Cardiac muscle cell (in vitro differentiated cells and primary cell): Measurements from ENCODE around the gene CASK. TPM values are rescaled to one million over a fixed set of nuclear protein-coding genes. Genes with fewer than 3 reads are reported as not detected.

Experiments
- DNase-seq, 2 donors: peaks; one replicate each; pipeline versions ENCODE4 v3.0.0 to v3.0.0-alpha.2; 2010 to 2017; ENCODE audit warnings: low read depth in 1 of 2, low spot score in 1 of 2
- H3K27ac ChIP-seq: fragments of 200-600 bp; sonication (generic); 2 replicates; pipeline ENCODE4 v1.5.1; 2016
- H3K27me3 ChIP-seq: fragments of 200-600 bp; sonication (generic); 2 replicates; pipeline ENCODE4 v1.6.0; 2016; ENCODE audit warnings: control low read depth
- H3K36me3 ChIP-seq: fragments of 200-600 bp; sonication (generic); 2 replicates; pipeline ENCODE4 v1.5.1; 2016; ENCODE audit warnings: control low read depth
- H3K4me1 ChIP-seq: fragments of 200-600 bp; sonication (generic); 2 replicates; pipeline ENCODE4 v1.8.1; 2017; ENCODE audit warnings: low read depth, mild to moderate bottlenecking, mixed run types
- H3K4me3 ChIP-seq: fragments of 200-600 bp; sonication (generic); 2 replicates; pipeline ENCODE4 v1.5.1; 2016; ENCODE audit warnings: mild to moderate bottlenecking
- H3K9me3 ChIP-seq: fragments of 200-600 bp; sonication (generic); 2 replicates; pipeline ENCODE4 v1.5.1; 2017; ENCODE audit warnings: low read depth, mild to moderate bottlenecking, control low read depth
- CTCF ChIP-seq: IDR thresholded peaks from 2 replicates; pipeline ENCODE4 v1.5.1; 2012; ENCODE audit warnings: low read depth, mild to moderate bottlenecking, low read length
- polyA plus RNA-seq: library from polyadenylated mRNA; unstranded; fragments of >200 nt; fragmentation: Nextera tagmentation; extraction: Ambion mirVana; gene quantifications from 2 replicates; pipeline ENCODE4 v1.2.1, GENCODE V29; 2016
- total RNA-seq: library from RNA; depleted of rRNA; stranded (reverse); fragments of >200 nt; gene quantifications from 2 replicates; pipeline ENCODE4 v1.2.3, GENCODE V29; 2016

The CASK gene
- total and polyA plus RNA-seq, 2 experiments from 2014 or later = 40.0 to 44.6 TPM

DNA sequence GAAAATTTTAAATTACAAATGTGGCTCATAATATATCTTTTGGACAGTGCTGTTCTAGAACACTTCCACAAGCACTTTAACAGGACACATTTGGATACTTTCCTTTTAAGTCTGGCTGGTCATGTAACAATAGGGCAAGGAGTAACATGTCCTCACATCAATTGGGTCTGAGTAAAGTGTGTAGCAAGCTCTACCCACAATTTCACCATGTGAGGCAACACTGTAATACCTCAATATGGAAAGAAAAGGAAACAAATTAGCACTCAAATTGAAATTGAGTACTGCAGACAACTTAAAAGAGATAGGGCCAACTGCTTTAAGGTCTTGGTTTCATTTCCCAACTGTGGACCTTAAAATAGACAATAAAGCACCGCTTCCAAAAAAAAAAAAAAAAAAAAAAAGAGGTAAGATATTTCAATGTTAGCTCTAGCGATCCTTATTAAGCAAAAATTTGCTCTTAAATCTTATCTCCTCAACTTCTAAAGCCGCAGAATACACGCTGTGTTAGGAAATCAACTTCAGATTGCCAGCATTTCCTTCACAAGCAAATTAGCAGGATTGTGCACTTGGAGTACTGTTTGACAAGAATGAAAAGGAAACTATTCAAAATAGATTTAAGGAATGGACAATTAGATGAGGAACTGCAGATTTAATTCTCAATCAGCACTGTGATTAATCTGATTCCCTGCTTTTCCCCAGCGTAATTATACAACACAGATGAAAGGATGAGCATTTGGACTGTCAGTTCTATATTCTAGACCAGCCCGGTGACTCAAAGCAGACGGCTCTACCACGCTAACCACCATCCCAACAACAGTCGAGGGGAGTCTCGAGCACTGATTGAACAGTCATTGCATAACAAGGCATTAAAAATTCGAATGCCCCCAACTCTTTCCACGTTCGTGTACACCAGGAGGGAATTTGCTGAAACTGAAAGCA lies 1.6 kb downstream of the CASK start:
- DNase-seq = peak; percentile 43 to 78
- H3K27ac ChIP-seq = peak overlapping the region; percentile 91
- H3K27me3 ChIP-seq = no peaks in the 10 kb centered on the region
- no peak for TF ChIP-seq CTCF
- peaks cover 22% of the 10 kb centered on the region for H3K4me1 ChIP-seq
- H3K36me3 ChIP-seq = no peaks in the 10 kb centered on the region
- peak overlapping the region; percentile 61 for H3K4me3 ChIP-seq
- no peaks in the 10 kb centered on the region for H3K9me3 ChIP-seq

- DNase-seq = no peak
- H3K36me3 ChIP-seq = no peaks in the 10 kb centered on the region
- no peak overlapping the region for H3K27ac ChIP-seq
- H3K4me3 ChIP-seq = no peak overlapping the region
- H3K9me3 ChIP-seq = no peaks in the 10 kb centered on the region
- no peak for TF ChIP-seq CTCF
- H3K27me3 ChIP-seq = no peaks in the 10 kb centered on the region
- H3K4me1 ChIP-seq = peaks cover 22% of the 10 kb centered on the region
These were observed 3.5 kb downstream of the CASK start for GRCh38 chrX:41919870-41920269.

- no peak overlapping the region for H3K4me3 ChIP-seq
- H3K27ac ChIP-seq = no peak overlapping the region
- no peaks in the 10 kb centered on the region for H3K36me3 ChIP-seq
- H3K27me3 ChIP-seq = no peaks in the 10 kb centered on the region
- DNase-seq = no peak
- peaks cover 29% of the 10 kb centered on the region for H3K4me1 ChIP-seq
- no peaks in the 10 kb centered on the region for H3K9me3 ChIP-seq
- no peak for TF ChIP-seq CTCF
These were observed 5.8 kb downstream of the CASK start for GRCh38 chrX:41917517-41917916.

DNA sequence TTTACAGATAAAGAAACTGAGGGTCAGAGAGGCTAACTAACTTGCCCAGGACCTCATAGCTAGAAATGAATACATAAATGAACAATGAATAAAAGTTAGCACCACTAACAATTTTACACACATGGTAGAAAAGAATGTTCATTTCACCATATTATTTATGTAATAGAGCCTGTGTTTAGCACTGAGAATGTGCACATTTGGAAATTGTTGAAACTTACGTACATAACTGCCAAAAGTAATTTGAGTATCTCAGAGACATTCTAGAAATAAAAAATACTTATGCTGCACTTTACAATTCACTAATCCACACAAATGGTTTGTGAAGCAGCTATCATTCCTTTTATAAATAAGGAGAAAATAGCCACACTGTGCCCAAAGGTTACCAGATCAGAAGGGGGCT lies 9.9 kb downstream of the CASK start:
- no peak overlapping the region for H3K27ac ChIP-seq
- H3K27me3 ChIP-seq = no peaks in the 10 kb centered on the region

DNA sequence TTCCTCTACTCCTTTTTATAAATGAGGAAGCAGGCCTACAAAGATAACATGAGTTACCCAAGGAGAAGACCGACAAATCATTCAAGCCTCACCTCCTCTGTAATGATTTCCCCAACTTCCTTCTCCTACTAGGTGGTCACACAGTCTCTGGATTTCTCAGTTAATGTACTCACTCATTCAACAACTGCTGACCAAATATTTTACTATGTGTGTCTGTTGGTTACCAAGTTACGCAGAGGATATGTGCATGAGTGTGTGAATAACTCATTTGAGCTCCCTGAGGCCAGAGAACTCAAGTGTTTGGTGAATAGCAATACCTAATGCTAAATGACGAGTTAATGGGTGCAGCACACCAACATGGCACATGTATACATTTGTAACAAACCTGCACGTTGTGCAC lies 10.4 kb downstream of the CASK start:
- Histone ChIP-seq H3K27me3 (no peaks in the 10 kb centered on the region), H3K9me3 (no peaks in the 10 kb centered on the region), H3K36me3 (no peaks in the 10 kb centered on the region), H3K27ac (no peak overlapping the region), H3K4me3 (no peak overlapping the region), H3K4me1 (peaks cover 10% of the 10 kb centered on the region)
- no peak for TF ChIP-seq CTCF
- no peak for DNase-seq

More for the DNA sequence above, 9.9 kb downstream of the CASK start:
- DNase-seq = no peak
- H3K36me3 ChIP-seq = no peaks in the 10 kb centered on the region
- peaks cover 14% of the 10 kb centered on the region for H3K4me1 ChIP-seq
- no peak overlapping the region for H3K4me3 ChIP-seq
- H3K9me3 ChIP-seq = no peaks in the 10 kb centered on the region
- no peak for TF ChIP-seq CTCF
